Psoas muscle (tissue), 8 donors: ENCODE results near the gene RAPGEF5. TPM values are rescaled to one million over a fixed set of nuclear protein-coding genes. Genes with fewer than 3 reads are reported as not detected.

Source experiments
- ATAC-seq, 4 donors: fragments of 200-7000 bp; cut with Tn5 transposase; one replicate each; pipeline ENCODE4 v1.9.1; 2020; ENCODE audit warnings: moderate library complexity in 3 of 4, mild to moderate bottlenecking in 2 of 4
- DNase-seq, 2 donors: peaks; one replicate each; pipeline ENCODE4 v3.0.0-alpha.2; 2020
- H3K27ac ChIP-seq: fragments of 200-600 bp; one replicate; pipeline ENCODE4 v1.8.0; 2022
- H3K27me3 ChIP-seq, 3 donors: fragments of 200-600 bp in 1 of 3; one replicate each; pipeline versions ENCODE4 v1.6.1 to v1.8.0; 2013 to 2022; ENCODE audit warnings: low read length in 2 of 3, mild to moderate bottlenecking in 2 of 3, moderate library complexity in 1 of 3; ENCODE audit not compliant: insufficient read depth in 3 of 3
- H3K36me3 ChIP-seq, 2 donors: fragments of 200-600 bp in 1 of 2; one replicate each; pipeline versions ENCODE4 v1.6.1 to v1.8.0; 2013 to 2022; ENCODE audit warnings: low read depth in 1 of 2, mild to moderate bottlenecking in 1 of 2, moderate library complexity in 1 of 2; ENCODE audit not compliant: insufficient read depth in 1 of 2
- H3K4me1 ChIP-seq: fragments of 200-600 bp; one replicate; pipeline ENCODE4 v1.8.0; 2022
- H3K4me3 ChIP-seq: fragments of 200-600 bp; one replicate; pipeline ENCODE4 v1.8.0; 2022; ENCODE audit warnings: mild to moderate bottlenecking
- H3K9me3 ChIP-seq: fragments of 200-600 bp; one replicate; pipeline ENCODE4 v1.8.0; 2022
- CTCF ChIP-seq: fragments of 200-600 bp; IDR thresholded peaks from one replicate; pipeline ENCODE4 v1.8.0; 2022; ENCODE audit warnings: antibody characterized with exemption
- WGBS, 3 donors: extraction: QIAGEN DNeasy Blood & Tissue Kit; methylation state at CpG; one replicate each; pipeline versions ENCODE4 v1.1.6 to v1.1.7; 2013; 5-methylcytosine and 5-hydroxymethylcytosine counted together
- intact Hi-C, 2 donors: fragments of 100-400 bp; cut with DNase I; formaldehyde crosslinking; loops; one replicate each; pipeline versions ENCODE4 v1.11.0 to v1.14.2; 2022
- long read RNA-seq, 2 donors: library from polyadenylated mRNA; unstranded; transcript quantifications; one replicate each; pipeline ENCODE4 v2.0.0, GENCODE V29; 2021
- polyA plus RNA-seq, 3 donors: library from polyadenylated mRNA; stranded (reverse); fragments of 200-250 nt; gene quantifications; one replicate each; pipeline ENCODE4 v1.2.3, GENCODE V29; 2013
- total RNA-seq, 4 donors: library from RNA; stranded (reverse); fragmentation: NEBNext Ultra II Directional in 2 of 4; extraction: Animal tissue kit (Norgen Biotek cat#: 25700) in 2 of 4; gene quantifications; one replicate each; pipeline versions ENCODE4 v1.2.1 to v1.2.4, GENCODE V29; 2021 to 2023
- donor health status: healthy with polysubstance abuse.
- donor health status: DM: no; HTN: no; CAD: no; lungs with moderate emphysema.
- donor health status: Bipolar disorder and iron deficiency.
- donor health status: healthy.
- donor health status: DM: yes; HTN: yes; CAD: no.
- donor health status: DM: no; HTN: no; CAD: no.
- donor health status: DM: no; HTN: no; CAD: no.
- donor health status: DM: yes; HTN: yes; CAD: no.

The RAPGEF5 gene
- total RNA-seq (10 to 100 TPM in 1 of 4 donors, 1 to 10 TPM in 3; 5.5 to 10.8 (median 8.1) TPM), polyA plus RNA-seq (1 to 10 TPM; 2.6 to 3.6 (median 3.6) TPM)
- long read RNA-seq, donor 1, partial matches to known transcripts = 2 of 2 reads
- long read RNA-seq, donor 1, other reads (novel, unspliced or antisense) = 0 of 2 reads
- long read RNA-seq, donor 2, full-length matches to known transcripts = 1 of 2 reads
- long read RNA-seq, donor 2, partial matches to known transcripts = 1 of 2 reads
- long read RNA-seq, donor 2, other reads (novel, unspliced or antisense) = 0 of 2 reads

DNA sequence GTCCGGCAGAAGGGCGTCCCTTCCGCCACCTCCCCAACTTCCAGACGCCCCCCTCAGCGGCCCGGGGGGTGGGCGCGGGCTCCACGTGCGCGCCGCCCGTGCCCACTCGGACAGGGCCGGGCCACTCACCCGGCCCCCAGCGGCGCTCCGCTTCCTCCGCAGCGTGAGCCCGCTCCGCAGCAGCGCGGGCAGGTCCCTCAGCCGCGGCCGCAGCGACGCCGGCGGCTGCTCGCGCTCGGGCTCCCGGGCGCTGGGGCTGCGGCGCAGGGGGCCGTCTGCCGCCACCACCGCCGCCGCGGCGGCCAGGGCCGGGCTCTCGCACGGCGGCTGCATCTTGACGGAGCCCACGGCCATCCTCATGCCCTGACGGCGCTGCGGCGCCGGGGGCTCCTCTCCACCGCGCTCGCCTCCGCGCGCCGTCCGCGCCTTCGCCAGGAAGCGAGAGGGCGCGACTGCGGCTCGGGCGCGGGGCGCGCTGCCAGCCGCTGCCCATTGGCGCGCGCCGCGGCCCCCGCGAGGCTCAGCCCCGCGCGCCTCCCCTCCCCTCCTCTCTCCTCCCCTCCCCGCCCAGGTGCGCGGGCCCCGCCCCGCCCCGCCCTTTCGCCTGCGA, at the start of gene RAPGEF5:
Gene RAPGEF5, minus strand, starts transcription at position 454 of the 610 bp plus-strand sequence. Its CDS starts 94 bp downstream, at position 360.
- no peak for TF ChIP-seq CTCF
- 0% methylated on average over 26 to 88 of the region's 95 CpGs for WGBS, 3 donors
- Histone ChIP-seq H3K27me3 (peaks cover 2 to 31% (median 3%) of the 10 kb centered on the region in 3 donors), H3K36me3 (no peaks in the 10 kb centered on the region), H3K4me1 (peaks cover 6% of the 10 kb centered on the region), H3K9me3 (no peaks in the 10 kb centered on the region), H3K27ac (no peak within 1 kb of the TSS), H3K4me3 (peak within 1 kb of the TSS; percentile 64)
- intact Hi-C loops = no loop called here
- DNase-seq (no peak), ATAC-seq (peak in 3 of 4 donors; percentile 44 to 77 (median 69))

- H3K36me3 ChIP-seq = no peaks in the 10 kb centered on the region
- no peak overlapping the region for H3K27ac ChIP-seq
- H3K27me3 ChIP-seq = no peaks in the 10 kb centered on the region
- no peak for DNase-seq
- no peak overlapping the region for H3K4me3 ChIP-seq
- no peaks in the 10 kb centered on the region for H3K4me1 ChIP-seq
- 77 to 84% (median 80%) methylated on average over 4 of the region's 4 CpGs for WGBS, 3 donors
- intact Hi-C loops = no loop called here
- TF ChIP-seq CTCF = no peak
- H3K9me3 ChIP-seq = no peaks in the 10 kb centered on the region
- no peak for ATAC-seq
These were observed 49.8 kb upstream of the RAPGEF5 start for GRCh38 chr7:22406715-22407114.

DNA sequence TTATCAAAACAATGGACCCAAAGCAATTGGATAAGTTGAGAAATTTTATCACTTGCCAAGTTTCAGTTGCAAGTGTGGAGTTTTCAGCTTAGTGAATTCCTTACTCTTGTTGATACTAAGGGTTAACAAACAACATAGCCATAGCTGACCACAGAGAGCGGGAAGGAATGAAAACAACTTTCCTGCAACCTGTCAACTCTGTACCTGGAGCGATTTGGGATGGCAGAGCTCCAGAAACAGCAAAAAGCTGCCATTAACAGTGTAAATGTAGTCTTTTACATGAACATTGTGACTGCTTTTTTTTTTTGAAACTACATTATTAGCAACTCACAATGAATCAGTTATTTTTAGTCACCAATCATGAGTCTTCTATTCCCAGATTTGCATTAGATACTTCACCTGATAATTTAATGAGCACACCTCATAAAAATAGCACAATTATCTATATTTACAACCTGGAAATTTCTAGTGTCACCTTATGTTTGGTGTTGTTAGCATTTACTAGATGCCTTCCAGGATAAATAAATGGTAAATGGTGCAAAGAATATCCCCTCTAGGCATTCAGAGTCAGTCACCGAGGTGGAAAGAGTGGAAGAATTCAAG, 47.6 kb upstream of the RAPGEF5 start:
- no peak overlapping the region for H3K27ac ChIP-seq
- TF ChIP-seq CTCF = no peak
- no peaks in the 10 kb centered on the region for H3K9me3 ChIP-seq
- no peaks in the 10 kb centered on the region for H3K36me3 ChIP-seq
- H3K27me3 ChIP-seq = no peaks in the 10 kb centered on the region
- ATAC-seq = no peak
- no peak overlapping the region for H3K4me3 ChIP-seq
- H3K4me1 ChIP-seq = no peaks in the 10 kb centered on the region
- DNase-seq = no peak
- 82 to 90% (median 83%) methylated on average over 3 of the region's 3 CpGs for WGBS, 3 donors
- intact Hi-C loops = no loop called here

GRCh38 chr7:22403344-22403743, 46.4 kb upstream of the RAPGEF5 start:
- 92 to 98% (median 96%) methylated on average over 2 of the region's 2 CpGs for WGBS, 3 donors
- Histone ChIP-seq H3K4me3 (no peak overlapping the region), H3K4me1 (no peaks in the 10 kb centered on the region), H3K9me3 (no peaks in the 10 kb centered on the region), H3K27ac (no peak overlapping the region), H3K27me3 (no peaks in the 10 kb centered on the region), H3K36me3 (no peaks in the 10 kb centered on the region)
- intact Hi-C loops = no loop called here
- DNase-seq (no peak), ATAC-seq (no peak)
- TF ChIP-seq CTCF = no peak
